Measurements from ENCODE around the gene BIK.

- no peak for TF ChIP-seq CTCF (IDR thresholded peaks at IDR 0.05)
- TF ChIP-seq ESRRA (CRISPR knock-in tag; IDR thresholded peaks at IDR 0.05; ENCODE audit: borderline replicate concordance) = no peak
- TF ChIP-seq TP53 (CRISPR knock-in tag; IDR thresholded peaks at IDR 0.05) = no peak
- no peak for TF ChIP-seq RELA (CRISPR knock-in tag; IDR thresholded peaks at IDR 0.05; ENCODE audit: borderline replicate concordance)
- TF ChIP-seq JUN (CRISPR knock-in tag; IDR thresholded peaks at IDR 0.05) = no peak
- no peak for TF ChIP-seq USF2 (CRISPR knock-in tag; IDR thresholded peaks at IDR 0.05)
- TF ChIP-seq EMX1 (CRISPR knock-in tag; IDR thresholded peaks at IDR 0.05) = no peak
These were observed 44.4 kb upstream of the BIK start for GRCh38 chr22:43066134-43066533.

All from WTC11 (cell line).